Stimulated activated CD8-positive, alpha-beta memory T cell treated with anti-CD3 and anti-CD28 coated beads, Interleukin-15, amount 100 ng/mL, for 1 hour (primary cell): Measurements from ENCODE around the gene DUSP1.

Experiments used
- DNase-seq: peaks from one replicate; pipeline ENCODE4 v3.0.0-alpha.2; 2020; ENCODE audit warnings: low read depth

Gene DUSP1

DNA sequence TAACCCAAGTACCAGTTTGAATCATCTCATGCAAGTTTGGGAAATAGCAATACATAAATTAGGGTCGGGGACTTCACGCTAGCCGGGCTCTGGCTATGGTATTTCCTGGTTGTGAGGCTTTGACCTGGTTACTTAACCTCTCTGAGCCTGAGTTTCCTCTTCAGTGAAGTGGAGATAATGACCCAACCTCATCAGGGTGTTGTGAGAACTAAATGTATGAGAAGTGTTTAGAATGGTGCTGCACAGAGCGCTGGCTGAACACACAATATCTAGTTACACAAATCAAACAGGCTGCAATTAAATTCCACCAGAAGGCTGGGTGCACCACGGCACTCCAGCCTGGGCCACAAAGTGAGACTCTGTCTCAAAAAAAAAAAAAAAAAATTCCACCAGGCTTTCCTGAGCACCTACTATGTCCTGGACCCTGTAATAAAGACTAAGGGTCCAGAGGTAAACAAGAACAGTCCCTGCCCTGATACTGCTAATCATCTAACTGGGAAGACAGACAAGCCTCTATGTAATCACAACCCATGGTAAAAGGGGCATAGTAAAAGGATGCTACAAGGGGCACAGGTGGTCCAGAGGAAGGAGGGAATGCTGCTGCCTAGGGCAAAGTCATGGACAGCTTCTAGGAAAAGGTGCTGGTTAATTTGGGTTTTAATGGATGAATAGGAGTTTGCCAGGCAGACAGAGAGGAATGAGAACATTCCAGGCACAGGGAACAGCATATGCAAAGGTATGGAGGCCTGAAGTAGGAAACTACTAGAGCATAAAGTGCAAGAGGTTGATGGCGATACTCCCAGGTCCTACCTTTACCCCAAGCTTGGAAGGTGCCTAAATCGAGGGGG lies 27.7 kb downstream of the DUSP1 start:
- no peak for DNase-seq

DNA sequence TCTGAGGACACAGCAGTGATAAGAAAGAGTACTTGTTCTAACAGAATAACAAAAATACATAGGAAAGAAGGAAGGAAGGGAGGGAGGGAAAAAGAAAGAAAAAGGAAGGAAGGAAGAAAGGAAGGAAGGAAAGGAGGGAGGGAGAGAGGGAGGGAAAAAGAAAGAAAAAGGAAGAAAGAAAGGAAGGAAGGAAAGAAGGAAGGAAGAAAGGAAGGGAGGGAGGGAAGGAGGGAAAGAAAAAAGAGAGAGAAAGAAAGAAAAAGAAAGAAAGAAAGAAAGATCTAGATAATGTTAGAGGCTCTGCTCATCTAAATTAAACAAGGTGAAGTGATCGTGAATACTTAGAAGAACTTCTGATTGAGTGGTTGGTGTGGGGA lies 29.8 kb downstream of the DUSP1 start:
- no peak for DNase-seq

DNA sequence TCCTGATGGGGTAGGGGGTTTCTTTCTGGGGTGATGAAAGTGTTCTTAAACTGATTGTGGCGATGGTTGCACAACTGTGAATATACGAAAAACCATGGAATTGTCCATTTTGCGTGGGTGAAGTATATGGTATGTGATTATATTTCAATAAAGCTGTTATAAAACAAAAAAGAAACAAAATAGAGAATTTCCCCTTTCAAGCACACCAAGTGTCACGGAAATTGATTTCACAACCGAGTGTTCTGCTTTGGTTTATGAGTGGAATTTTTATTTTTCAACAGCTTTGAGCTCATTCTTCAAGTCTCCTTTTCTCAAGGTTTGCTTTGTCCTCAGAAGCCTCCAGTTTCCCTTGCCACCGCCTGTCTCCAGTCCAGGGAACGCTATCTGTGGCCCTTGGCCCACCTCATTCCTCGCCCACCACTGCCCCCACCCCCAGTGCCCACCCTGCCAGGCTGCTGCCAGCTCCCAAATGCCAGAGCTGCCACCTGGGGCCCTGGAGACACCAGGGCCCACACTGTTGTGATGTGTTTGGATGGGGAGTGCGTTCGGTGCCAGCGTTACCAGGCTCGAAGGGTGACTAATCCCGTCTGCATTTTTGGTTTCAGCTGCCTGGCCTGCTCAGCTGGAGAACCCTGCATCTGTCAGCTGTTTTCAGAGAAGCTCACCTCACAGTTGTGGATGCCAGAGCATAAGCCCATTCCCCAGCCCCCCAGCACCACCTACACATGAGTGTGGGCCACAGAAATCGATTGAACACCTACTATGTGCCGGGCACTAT lies 30.4 kb downstream of the DUSP1 start:
- no peak for DNase-seq

DNA sequence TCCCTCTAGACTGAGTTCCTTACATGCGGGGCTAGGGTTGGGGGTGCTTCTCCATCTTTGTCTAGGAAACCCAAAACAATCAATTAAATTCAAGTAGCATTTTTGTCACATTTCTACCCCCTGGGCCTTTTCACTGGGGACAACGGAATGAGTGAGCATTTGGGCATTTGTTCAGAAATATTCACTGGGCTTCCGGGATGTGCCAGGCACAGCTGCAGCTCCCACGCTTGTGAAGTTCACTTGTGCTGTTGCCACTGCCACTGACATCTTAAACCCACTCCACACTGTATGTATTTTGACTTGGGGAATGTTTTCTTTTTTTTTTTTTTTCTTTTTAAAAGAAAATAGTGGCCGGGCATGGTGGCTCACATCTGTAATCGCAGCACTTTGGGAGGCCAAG lies 31.6 kb downstream of the DUSP1 start:
- no peak for DNase-seq

DNA sequence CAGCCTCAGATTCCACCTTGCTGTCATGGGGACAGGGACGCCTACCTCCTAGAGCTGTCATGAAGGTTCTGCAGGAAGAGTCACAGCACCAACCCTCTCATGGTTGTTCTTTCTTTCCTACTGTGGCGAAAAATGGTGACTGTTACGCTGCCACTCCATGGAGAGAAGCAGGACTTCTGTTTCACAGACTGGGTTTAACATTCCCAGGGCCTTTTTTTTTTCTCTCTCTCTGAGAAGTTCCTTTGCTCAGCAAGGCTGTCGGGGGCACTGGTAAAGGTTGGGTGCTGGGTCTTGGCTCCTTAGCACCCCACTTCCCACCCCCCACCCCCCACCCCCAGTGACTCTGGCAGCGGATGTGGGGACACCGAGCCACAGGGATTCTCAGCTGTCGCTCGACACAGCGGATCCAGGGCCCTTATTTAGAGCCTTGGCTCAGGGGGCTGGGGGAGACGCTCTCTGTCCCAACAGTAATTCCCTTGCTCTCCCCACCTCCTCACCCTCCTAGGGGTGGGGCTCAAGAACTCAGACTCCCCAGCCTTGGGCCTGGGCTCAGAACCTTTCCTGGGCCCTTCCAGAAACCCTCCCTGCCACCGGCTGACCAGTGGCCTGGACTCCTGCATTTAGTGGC lies 34.4 kb downstream of the DUSP1 start:
- DNase-seq: no peak

DNA sequence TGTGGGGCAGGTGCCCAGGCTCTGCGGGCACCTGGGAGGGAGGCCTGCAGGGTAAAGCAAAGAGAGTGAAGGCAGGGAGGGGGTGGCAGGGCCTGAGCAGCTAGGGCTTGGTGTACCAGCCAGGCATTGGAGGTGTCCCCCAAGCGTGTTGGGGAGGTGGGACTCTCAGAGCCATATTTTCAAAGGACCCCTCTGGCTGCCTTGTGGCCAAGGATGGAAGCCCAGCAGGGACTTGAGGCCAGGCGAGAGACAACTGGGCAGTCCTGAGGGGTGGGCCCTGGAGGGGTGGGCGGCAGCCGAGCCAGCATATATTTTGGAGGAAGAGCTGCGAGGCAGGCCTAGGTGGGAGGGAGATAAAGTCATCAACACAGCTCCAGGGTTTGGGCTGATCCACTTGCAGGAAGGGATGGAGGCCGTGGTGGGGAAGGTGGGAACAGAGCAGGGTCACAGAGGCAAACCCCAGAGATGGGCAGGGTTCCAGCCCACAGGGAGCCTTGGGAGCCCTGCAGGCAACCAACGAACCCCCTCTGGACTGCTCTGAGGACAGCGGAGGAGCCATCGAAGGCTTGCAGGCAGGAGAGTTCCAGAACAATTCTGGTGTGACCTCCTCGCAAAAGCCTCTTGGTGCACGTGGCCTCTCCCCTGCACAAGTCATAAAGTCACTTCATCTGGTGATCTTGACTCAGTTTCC lies 35.7 kb downstream of the DUSP1 start:
- no peak for DNase-seq

DNA sequence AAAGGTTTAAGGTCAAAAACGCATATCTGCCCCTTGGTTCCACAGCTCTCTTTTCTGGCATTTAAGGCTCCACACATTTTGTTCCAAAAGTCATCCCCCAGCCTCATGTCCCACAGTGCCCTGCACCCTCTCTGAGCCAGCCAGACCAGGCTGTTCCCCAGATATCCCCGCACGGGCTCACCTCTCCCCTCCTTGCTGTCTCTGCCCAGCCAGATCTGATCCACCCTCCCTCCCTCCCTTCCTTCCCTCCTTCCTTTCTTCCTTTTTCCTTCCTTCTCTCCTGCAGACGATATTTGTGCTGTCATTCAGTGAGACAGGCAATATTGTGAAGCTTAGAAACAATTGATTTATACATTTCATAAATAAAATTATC lies 37.0 kb downstream of the DUSP1 start:
- no peak for DNase-seq

DNA sequence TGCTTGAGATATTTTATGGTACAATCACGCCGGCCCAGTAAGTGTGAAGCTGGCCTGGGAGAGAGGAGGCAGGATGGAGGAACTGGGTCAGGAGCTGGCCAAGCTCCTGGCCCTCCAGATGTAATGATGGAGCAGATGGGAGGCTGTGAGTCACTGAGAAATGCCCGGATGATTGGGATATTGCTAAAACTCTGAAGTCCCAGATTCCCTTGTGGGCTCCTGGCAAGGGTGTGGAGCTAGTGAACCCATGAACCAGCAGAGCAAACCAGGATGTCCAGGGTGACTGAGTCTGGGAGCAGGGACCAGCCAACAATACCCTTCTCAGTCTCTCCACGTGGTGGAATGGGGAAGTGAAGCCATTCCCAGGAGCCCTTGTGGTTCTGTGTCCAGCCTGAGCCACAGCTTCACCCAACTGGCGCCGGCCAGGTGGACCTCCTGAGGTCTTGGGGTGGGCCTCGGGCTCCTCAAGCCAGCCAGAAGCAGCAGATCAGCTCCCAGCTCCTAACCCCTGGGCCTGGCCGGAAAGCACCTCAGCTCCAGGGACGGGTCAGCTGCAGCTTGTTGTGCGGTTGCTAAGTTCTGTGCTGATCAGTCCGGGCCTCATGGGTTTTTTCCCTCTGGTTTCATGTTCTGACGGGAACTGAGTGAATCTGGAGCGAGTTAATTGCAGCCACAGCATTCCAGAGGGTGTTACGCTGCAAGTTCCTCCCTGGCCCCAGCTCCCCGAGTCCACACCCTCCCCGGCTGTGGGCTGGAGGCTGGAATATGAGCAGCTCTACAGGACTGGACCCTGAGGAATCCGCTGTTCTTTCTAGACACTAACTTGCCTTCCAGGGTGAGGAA lies 37.6 kb downstream of the DUSP1 start:
- DNase-seq: no peak

DNA sequence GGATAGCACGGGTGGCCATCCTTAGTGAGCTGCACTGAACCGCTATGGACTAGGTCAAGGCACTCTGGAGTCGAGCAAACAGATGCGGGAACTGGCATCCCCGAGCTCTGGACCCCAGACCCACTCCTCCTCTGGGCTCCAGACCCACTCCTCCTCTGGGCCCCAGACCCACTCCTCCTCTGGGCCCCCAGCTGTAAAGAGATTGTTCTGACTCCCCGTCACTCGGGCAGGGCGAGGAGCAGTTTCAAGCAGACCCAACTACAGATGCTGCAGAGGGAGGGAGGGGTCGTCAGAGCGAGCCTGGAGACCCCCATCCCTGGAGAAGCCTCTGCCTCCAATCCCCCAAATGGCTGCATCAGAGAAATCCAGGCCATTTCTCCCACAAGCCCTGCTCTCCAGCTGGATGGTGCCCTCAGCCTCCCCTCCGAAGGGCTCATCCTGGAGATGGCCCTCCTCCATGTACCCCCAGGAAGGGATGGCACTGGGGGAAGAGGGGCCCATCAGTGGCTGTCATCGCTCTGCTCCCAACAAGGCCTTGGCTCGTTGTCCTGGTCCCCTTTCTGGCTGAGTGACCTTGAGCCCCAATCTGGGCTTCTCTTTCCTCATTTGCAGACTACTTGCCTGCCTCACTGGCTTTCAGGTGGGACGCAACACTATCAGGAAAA lies 38.7 kb downstream of the DUSP1 start:
- no peak for DNase-seq

DNA sequence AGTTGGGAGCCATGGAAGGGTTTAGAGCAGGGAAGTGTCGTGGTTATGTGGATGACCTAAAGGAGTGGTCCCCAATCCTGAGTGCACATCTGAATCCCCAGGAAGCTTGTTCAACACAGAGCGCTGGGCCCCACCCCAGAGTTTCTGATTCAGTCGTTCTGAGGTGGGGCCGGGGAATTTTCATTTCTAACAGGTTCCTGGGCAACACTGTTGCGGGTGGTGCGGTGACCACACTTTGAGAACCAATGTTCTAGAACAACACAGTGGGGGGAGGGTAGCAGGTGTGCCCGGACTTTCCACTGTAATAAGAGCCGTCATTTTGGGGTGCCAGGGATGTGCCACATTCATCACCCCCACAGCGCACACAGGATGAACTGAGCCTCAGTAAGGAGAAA lies 39.3 kb downstream of the DUSP1 start:
- no peak for DNase-seq

DNA sequence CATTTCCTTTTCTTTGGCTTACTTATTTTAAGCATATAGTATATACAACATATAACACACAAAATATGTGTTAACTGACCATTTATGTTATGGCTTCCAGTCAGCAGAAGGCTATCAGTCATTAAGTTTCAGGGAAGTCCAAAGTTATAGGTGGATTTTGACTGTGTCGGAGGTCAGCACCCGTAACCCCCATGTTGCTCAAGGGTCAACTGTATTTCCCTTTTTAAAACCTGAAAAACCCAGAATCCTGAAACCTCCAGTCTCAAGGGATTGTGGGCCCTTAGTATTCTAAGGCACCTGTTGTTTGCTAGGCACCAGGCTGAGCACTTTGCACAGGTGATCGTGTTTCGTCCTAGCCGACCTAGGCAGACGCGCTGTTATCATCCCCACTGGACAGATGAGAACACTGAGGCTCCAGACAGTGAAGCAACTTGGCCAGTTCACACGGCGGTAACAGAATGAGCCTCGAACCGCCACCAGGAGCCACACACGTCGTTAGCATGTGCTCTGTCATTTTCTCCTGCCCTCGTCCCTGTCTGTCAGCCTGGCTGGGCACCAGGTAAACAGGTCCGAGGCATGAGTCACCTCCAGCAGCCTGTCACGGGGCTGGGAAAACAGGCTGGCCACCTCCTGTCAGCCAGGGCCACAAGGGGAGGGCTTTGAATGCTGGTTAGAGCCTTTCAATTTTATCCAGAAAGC lies 39.9 kb downstream of the DUSP1 start:
- DNase-seq: no peak

DNA sequence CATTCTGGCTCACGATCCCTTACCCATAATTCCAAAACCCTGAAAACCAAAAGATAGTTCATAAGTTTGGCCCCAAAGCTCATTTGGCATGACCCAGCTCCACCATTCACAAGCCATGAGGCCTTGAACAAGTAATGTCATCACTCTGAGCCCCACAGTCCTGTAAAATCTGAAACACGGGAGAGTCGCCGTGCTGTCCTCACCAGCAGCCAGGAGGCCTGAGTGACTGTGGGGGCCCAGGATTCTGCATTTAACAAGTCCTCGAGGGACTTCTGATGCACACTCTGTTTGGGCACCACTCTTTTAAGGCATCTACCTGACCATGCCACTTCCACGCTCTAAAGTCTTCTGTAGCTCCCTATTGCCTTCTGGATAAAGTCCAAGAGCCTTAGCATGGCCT lies 40.8 kb downstream of the DUSP1 start:
- DNase-seq: no peak

DNA sequence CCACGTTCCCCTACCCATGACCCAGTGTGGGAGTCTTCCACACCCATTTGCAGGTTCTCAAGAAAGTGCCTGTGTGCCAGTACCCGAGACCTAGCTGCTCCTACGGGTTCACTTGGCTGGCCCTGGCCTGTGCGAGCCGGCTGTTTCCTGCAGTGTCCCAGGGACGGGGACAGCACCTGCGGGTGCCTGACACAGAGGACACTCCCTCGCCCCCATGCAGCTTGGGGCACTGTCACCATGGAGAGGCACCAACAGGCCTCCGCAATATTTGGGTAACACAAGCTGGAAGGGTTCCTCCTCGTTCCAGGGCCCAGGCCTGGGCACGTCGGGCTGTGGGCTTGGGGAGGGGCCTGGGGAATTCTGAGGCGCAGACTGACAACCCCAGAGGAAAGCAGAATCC lies 41.4 kb downstream of the DUSP1 start:
- no peak for DNase-seq

DNA sequence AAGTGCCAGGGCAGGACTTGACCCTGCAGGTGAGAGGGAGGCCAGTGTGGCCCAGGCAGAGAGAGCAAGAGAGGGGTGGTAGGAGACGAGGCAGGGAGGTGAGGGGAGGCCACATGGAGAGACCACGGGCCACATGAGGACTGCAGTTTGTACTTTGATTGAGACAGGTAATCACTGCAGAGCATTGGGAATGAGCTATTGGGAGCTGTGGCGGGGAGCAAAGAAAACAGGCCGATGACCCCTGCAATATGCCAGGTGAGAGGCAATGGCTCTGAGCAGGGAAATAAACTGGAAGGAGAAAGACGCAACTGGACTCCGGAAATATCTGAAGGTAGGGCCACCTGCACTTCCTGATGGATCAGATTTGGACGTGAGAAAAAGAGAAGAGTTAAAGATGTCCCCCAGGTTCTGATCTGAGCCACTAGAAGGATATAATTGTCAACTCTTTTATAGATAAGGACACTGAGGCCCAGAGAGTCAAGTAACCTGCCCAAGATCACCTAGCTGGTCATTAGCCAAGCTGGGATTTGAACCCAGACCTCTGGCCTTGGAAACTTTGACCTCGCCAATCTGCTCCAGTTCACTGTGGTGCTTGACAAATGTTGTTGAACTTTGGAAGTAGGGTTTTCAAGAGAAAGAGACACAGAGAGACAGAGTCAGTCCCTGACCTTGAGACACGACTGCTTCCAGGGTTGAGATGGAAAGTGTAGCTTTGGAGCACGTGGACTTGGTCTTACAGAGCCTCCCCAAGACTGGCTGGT lies 42.3 kb downstream of the DUSP1 start:
- DNase-seq: no peak

DNA sequence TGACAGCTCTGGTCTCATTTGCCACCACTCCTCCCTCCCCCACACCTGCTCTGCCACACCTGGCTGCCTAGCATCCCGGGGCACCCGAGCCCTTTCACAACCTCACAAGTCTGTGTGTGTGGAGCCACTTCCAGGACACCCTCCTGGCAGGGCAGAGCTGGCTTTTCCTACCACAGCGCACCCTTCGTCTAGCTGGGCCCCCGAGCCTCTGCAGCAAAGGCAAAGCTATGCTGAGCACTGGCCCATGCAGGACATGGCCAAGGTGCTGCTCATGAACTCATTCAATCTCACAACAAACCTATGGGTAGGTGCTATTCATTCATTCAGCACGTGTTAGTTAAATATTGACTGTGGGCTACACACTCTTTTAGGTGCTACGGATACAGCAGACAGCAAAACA lies 43.4 kb downstream of the DUSP1 start:
- DNase-seq: no peak

DNA sequence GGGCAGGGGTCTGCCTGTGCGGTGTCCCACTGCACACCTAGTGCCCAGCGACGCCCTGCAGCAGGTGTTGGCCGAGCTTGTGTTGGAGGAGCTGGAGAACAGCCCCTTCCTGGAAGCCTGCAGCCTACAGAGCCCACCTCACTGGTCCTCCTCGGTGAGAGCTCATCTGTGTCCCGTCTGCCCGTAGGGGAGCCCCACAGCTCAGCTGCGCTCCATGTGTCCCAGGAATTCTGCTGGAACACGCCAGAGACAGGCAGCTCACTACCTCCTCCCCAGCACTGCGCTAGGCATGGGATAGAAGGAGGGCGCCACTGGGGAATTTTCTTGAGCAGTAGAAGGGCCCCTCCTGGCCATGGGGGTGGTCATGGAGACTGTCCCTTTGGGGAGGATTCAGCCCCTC lies 44.0 kb downstream of the DUSP1 start:
- no peak for DNase-seq

DNA sequence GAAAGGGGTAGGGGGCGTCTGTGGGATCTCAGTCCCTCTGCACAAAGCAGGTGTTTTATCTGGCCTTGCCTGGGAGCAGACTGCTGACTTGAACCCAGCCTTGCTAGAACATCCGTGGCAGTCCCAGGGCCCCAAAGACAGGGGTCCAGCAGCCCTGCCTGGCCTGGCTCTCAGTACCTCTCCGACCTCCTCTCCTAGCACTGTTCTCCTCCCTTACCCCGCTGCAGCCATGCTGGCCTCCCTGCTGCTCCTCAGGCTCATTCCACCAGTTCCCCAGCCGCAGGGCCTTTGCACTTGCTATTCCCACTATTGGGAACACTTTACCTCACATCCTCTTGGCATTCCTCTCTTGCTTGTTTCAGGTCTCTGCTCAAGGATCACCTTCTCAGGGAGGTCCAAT lies 45.2 kb downstream of the DUSP1 start:
- no peak for DNase-seq

DNA sequence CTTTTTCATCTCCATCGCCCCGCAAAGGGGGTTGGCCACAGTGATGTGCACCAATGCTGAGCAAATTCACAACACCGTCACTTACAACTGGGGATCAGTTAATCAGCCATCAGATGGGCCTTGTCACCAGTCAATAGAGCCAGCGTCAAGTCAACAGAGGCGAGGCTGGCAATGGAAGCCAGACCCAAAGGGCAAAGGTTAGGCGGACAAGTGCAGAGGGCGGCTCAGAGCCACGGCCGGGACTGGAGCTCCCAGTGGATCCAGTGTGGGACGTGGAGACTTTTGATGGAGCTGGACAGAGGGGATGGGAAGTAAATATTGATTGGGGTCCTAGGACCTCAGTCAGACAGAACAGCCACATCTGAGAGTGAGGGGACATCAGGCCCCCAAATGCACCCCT lies 45.7 kb downstream of the DUSP1 start:
- DNase-seq: no peak

DNA sequence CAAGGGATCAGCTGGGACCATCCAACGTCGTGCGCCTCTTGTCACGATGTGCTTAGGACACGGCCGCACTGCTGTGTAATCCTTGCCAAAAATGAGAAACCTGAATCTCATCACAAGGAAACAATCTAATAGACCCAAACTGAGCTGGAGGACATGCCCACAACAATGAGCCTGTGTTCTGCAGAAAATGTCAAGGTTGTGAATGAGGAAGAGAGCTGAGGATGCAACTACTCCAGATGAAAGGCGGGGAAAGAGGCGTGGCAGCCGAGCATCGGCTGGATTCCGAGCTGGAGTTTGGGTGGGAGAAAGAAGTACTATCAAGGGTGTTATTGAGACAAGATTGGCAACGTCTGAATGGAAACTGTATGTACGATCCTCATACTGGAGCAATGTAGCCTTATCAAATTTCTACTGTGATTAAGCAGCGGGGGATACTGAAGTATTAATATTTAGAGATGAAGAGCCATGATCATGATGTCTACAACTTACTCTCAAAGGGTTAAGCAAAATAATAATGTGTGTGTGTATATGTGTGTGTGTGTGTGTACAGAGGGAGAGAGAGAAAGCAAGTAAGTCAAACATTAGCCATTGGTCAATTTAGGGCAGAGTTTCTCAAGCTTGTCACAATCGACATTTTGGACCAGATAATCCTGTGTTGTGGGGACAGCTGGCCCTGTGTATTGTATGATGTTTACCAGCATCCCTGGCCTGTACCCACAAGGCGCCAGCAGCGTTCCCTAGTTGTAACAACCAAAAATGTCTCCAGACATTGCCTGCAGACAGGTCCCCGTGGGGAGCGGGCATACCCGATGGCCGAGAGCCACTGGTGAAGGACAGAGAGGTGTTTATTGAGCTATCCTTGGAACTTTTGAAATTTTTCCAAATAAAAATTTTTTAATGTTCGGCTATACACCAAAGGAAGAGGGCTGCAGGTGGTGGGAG lies 46.5 kb downstream of the DUSP1 start:
- no peak for DNase-seq
